Heart left ventricle (tissue), 16 donors: ENCODE results near the gene ZNF440. TPM values are rescaled to one million over a fixed set of nuclear protein-coding genes. Genes with fewer than 3 reads are reported as not detected.
"Not testable (repeated sequence)": the region's sequence is repeated elsewhere in the genome, so short reads cannot be mapped to it uniquely, and the experiment has no call there.

ENCODE experiments used
- ATAC-seq, 4 donors: fragments of 200-7000 bp; cut with Tn5 transposase; one replicate each; pipeline ENCODE4 v1.9.1; 2020 to 2022; ENCODE audit warnings: moderate library complexity in 4 of 4, mild to moderate bottlenecking in 3 of 4, moderate number of reproducible peaks in 1 of 4
- DNase-seq, 5 donors: peaks; one replicate each; pipeline ENCODE4 v3.0.0-alpha.2; 2020
- H3K27ac ChIP-seq, 12 donors: fragments of 200-600 bp; sonication (generic) in 4 of 12; one replicate each; pipeline versions ENCODE4 v1.5.0 to v1.8.0; 2016 to 2022; ENCODE audit warnings: mild to moderate bottlenecking in 2 of 12
- H3K27me3 ChIP-seq, 9 donors: fragments of 200-600 bp; sonication (generic) in 2 of 9; one replicate each; pipeline versions ENCODE4 v1.5.1 to v1.8.0; 2016 to 2022; ENCODE audit warnings: mild to moderate bottlenecking in 3 of 9
- H3K36me3 ChIP-seq, 9 donors: fragments of 200-600 bp; sonication (generic) in 2 of 9; one replicate each; pipeline versions ENCODE4 v1.5.0 to v1.8.0; 2018 to 2022; ENCODE audit warnings: mild to moderate bottlenecking in 2 of 9
- H3K4me1 ChIP-seq, 12 donors: fragments of 200-600 bp; sonication (generic) in 4 of 12; one replicate each; pipeline versions ENCODE4 v1.5.0 to v1.8.0; 2016 to 2022; ENCODE audit warnings: mild to moderate bottlenecking in 3 of 12
- H3K4me3 ChIP-seq, 12 donors: fragments of 200-600 bp; sonication (generic) in 4 of 12; one replicate each; pipeline versions ENCODE4 v1.5.0 to v1.8.0; 2017 to 2022; ENCODE audit warnings: mild to moderate bottlenecking in 9 of 12, moderate library complexity in 4 of 12
- H3K9me3 ChIP-seq, 12 donors: fragments of 200-600 bp; sonication (generic) in 4 of 12; one replicate each; pipeline versions ENCODE4 v1.5.0 to v1.8.0; 2016 to 2022; ENCODE audit warnings: mild to moderate bottlenecking in 1 of 12
- POLR2A ChIP-seq, 2 donors: fragments of 450-650 bp; IDR thresholded peaks; one replicate each; pipeline ENCODE4 v1.6.1; 2017; ENCODE audit warnings: antibody characterized with exemption in 2 of 2, mild to moderate bottlenecking in 2 of 2, moderate library complexity in 2 of 2
- WGBS, 4 donors: extraction: QIAGEN DNeasy Blood & Tissue Kit in 2 of 4; methylation state at CpG; one replicate each; pipeline versions ENCODE4 v1.1.5 to v1.1.7; 2013 to 2018; 5-methylcytosine and 5-hydroxymethylcytosine counted together
- intact Hi-C, 10 donors: fragments of 100-400 bp; cut with DNase I; formaldehyde crosslinking; loops; one replicate each; pipeline versions ENCODE4 v1.11.1 to v1.14.2; 2022
- polyA plus RNA-seq, 2 donors: library from polyadenylated mRNA; stranded (reverse); fragments of 200-250 nt; gene quantifications; one replicate each; pipeline ENCODE4 v1.2.3, GENCODE V29; 2013
- total RNA-seq, 9 donors: library from RNA; depleted of rRNA in 2 of 9; stranded (reverse); fragments of >200 nt in 2 of 9; fragmentation: NEBNext Ultra II Directional in 3 of 9; extraction: Animal tissue kit (Norgen Biotek cat#: 25700) in 3 of 9; gene quantifications; one replicate each; pipeline versions ENCODE4 v1.1.0 to v1.2.4, GENCODE V29; 2016 to 2023
- TF ChIP-seq, protein P1 (sequence below), 12 donors: fragments of 200-600 bp; sonication (generic) in 4 of 12; IDR thresholded peaks; one replicate each; pipeline versions ENCODE4 v1.5.0 to v1.8.0; 2018 to 2022; ENCODE audit warnings: antibody characterized with exemption in 12 of 12, mild to moderate bottlenecking in 5 of 12
- donor health status: ischemic (EF 13 %, LVEDD 7.1; RV severe dilation, severe dysfunction).
- donor health status: healthy with polysubstance abuse.
- donor health status: DM: no; HTN: yes; CAD: no.
- donor health status: DM: no; HTN: no; CAD: no.
- donor health status: ischemic (EF 25% LVEDD 6.9; RV normal size, moderate dysfunction).
- donor health status: ischemic (EF 25% LVEDD 5.7; RV mildly dilated, moderate dysfunction).
- donor health status: healthy.
- donor health status: DM: yes; HTN: yes; CAD: no.
- donor health status: ischemic (EF 35%, LVEDD 5.7; RV mildly dilated, moderate dysfunction).
- donor health status: nonischemic (EF 11% LVEDD 7.7; RV severe dilation, severe dysfunction).
- donor health status: DM: yes; HTN: yes; CAD: no.
- donor health status: PGD.
- donor health status: ischemic (EF 29% LVEDD 5.4; RV normal size, mild dysfunction).
- donor health status: nonischemic (EF 23%, LVEDD 6.1; RV moderate dilation, normal function).

ZNF440 gene
- total and polyA plus RNA-seq, 11 donors: 2.5 to 6.6 (median 5.0) TPM

DNA sequence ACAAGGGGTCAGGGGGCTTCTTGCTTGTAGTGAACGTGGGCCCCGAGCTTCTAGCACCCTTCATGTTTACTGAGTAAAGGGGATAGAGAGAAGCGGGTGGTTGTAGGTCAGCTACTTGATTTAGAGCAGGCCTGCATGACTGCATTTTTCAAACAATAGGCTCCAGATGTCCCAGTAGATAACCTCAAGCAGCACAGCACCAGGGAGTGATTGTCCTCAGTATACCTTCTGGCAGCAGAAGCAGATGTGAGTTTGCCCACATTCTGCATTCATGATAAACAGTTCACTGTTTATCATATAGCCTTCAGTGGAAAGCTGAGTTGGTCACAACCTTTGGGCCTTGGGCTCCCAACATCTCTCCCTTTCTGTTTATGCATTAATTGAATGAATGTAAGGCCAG lies 39.3 kb downstream of the ZNF440 start:
- intact Hi-C loops: no loop called here
- H3K4me3 ChIP-seq: no peak overlapping the region
- DNase-seq (no peak), ATAC-seq (no peak)
- WGBS, 4 donors: 79 to 98% (median 88%) methylated on average over 3 of the region's 3 CpGs
- H3K27ac ChIP-seq: no peak overlapping the region
- peaks cover 0 to 5% (median 0%) of the 10 kb centered on the region in 9 donors for H3K36me3 ChIP-seq
- no peak for TF ChIP-seq POLR2A (IDR thresholded peaks at IDR 0.05)
- TF ChIP-seq, protein P1, sequence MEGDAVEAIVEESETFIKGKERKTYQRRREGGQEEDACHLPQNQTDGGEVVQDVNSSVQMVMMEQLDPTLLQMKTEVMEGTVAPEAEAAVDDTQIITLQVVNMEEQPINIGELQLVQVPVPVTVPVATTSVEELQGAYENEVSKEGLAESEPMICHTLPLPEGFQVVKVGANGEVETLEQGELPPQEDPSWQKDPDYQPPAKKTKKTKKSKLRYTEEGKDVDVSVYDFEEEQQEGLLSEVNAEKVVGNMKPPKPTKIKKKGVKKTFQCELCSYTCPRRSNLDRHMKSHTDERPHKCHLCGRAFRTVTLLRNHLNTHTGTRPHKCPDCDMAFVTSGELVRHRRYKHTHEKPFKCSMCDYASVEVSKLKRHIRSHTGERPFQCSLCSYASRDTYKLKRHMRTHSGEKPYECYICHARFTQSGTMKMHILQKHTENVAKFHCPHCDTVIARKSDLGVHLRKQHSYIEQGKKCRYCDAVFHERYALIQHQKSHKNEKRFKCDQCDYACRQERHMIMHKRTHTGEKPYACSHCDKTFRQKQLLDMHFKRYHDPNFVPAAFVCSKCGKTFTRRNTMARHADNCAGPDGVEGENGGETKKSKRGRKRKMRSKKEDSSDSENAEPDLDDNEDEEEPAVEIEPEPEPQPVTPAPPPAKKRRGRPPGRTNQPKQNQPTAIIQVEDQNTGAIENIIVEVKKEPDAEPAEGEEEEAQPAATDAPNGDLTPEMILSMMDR (IDR thresholded peaks at IDR 0.05): no peak
- H3K4me1 ChIP-seq: peaks cover 0 to 14% (median 9%) of the 10 kb centered on the region in 12 donors
- H3K27me3 ChIP-seq: no peaks in the 10 kb centered on the region
- peaks cover 0 to 14% (median 0%) of the 10 kb centered on the region in 12 donors for H3K9me3 ChIP-seq

DNA sequence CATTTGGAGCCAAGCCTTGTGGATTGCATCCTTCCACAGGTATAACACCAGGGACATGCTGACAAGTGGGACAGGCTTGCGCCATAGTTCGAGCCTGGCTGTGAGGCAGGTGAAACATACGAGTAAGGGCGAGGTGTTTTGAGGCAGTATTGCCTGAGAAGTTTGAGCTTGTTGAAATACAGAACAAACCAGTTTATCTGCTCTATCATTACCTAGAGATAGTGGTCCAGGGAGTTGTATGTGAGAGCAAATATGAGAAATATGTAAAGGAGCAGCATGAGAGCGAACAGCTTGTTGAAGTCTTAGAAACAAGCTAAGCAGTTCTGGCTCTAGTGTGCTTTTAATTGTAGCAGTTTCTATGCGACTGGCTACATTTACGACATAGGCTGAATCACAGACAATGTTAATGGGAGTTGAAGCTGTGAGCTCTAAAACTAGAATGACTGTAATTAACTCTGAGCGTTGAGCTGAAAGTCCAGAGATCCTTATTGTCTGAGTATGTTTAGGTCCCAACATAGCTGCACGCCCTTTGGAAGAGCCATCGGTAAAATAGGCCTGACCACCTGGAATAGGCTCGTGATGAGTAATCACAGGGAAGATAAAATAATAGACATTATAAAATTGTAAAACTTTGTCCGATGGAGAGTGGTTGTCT lies 42.6 kb downstream of the ZNF440 start:
- 89 to 93% (median 91%) methylated on average over 12 of the region's 12 CpGs for WGBS, 4 donors
- Histone ChIP-seq H3K4me1 (no peaks in the 10 kb centered on the region), H3K4me3 (no peak overlapping the region), H3K9me3 (peaks cover 0 to 42% (median 0%) of the 10 kb centered on the region in 12 donors), H3K36me3 (peaks cover 0 to 8% (median 0%) of the 10 kb centered on the region in 9 donors), H3K27ac (no peak overlapping the region), H3K27me3 (no peaks in the 10 kb centered on the region)
- no peak for ATAC-seq
- no peak for DNase-seq
- TF ChIP-seq POLR2A (IDR thresholded peaks at IDR 0.05): no peak
- TF ChIP-seq, protein P1 (IDR thresholded peaks at IDR 0.05): no peak
- intact Hi-C loops: no loop called here

DNA sequence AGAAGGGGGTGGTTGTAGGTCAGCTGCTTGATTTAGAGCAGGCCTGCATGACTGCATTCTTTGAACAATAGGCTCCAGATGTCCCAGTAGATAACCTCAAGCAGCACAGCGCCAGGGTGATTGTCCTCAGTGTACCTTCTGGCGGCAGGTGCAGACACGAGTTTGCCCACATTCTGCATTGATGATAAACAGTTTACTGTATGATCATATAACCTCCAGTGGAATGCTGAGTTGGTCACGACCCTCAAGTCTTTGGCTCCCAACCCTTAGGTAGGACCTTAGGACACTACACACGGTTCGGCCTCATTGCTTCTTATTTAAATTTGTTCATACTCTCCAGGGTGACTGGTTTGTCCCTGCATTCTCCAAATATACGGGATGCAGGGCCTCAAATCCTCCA lies 46.6 kb downstream of the ZNF440 start:
- 96 to 98% (median 97%) methylated on average over 7 of the region's 7 CpGs for WGBS, 4 donors
- Histone ChIP-seq H3K36me3 (peaks cover 0 to 8% (median 0%) of the 10 kb centered on the region in 9 donors), H3K4me1 (no peaks in the 10 kb centered on the region), H3K27ac (no peak overlapping the region), H3K27me3 (no peaks in the 10 kb centered on the region), H3K4me3 (no peak overlapping the region), H3K9me3 (peaks cover 0 to 77% (median 8%) of the 10 kb centered on the region in 12 donors)
- no peak for ATAC-seq
- DNase-seq: no peak
- TF ChIP-seq, protein P1 (IDR thresholded peaks at IDR 0.05): no peak
- no peak for TF ChIP-seq POLR2A (IDR thresholded peaks at IDR 0.05)
- intact Hi-C loops: no loop called here

DNA sequence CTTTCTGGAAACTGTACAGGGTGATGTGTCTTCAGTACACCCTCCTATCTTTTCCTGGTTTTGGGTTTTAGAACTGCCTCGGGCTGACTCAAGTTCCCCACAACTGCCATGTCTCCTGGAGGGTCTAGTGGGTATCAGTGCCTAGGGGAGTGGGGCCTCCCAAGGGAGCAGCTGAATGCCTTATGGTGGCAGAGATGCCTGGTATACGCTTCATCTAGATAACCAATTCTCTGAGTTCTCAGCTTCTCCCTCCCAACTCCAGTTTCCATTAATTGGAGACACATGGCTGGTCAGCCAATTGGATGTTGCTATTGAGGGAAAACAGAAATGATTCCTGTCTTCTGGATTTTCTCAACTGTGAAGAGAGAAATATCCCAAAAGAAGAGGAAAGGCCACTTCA lies 47.2 kb downstream of the ZNF440 start:
- Histone ChIP-seq H3K4me3 (no peak overlapping the region), H3K4me1 (no peaks in the 10 kb centered on the region), H3K9me3 (peaks cover 0 to 83% (median 8%) of the 10 kb centered on the region in 12 donors), H3K36me3 (peaks cover 0 to 12% (median 2%) of the 10 kb centered on the region in 9 donors), H3K27me3 (no peaks in the 10 kb centered on the region), H3K27ac (no peak overlapping the region)
- ATAC-seq: no peak
- DNase-seq: no peak
- intact Hi-C loops: no loop called here
- 89 to 97% (median 93%) methylated on average over 2 of the region's 2 CpGs for WGBS, 4 donors
- TF ChIP-seq POLR2A (IDR thresholded peaks at IDR 0.05): no peak
- TF ChIP-seq, protein P1 (IDR thresholded peaks at IDR 0.05): no peak

DNA sequence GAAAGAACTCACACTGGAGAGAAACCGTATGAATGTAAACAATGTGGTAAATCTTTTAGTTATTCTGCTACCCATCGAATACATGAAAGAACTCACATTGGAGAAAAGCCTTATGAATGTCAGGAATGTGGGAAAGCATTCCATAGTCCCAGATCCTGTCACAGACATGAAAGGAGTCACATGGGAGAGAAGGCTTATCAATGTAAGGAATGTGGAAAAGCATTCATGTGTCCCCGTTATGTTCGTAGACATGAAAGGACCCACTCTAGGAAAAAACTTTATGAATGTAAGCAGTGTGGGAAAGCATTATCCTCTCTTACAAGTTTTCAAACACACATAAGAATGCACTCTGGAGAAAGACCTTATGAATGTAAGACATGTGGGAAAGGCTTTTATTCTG lies 53.7 kb downstream of the ZNF440 start:
- intact Hi-C loops, H3K4me3 ChIP-seq: not testable (repeated sequence)
- peaks cover 5 to 50% (median 28%) of the 10 kb centered on the region in 9 donors for H3K36me3 ChIP-seq

More for the DNA sequence above, 53.7 kb downstream of the ZNF440 start:
- 80 to 86% (median 83%) methylated on average over 4 of the region's 4 CpGs for WGBS, 4 donors
- H3K27me3 ChIP-seq, H3K27ac ChIP-seq, ATAC-seq, DNase-seq, H3K4me1 ChIP-seq: not testable (repeated sequence)
- H3K9me3 ChIP-seq: peaks cover 5 to 97% (median 44%) of the 10 kb centered on the region in 12 donors
